Measurements from ENCODE around the gene OR2T12.
"Not testable (repeated sequence)": the region's sequence is repeated elsewhere in the genome, so short reads cannot be mapped to it uniquely, and the experiment has no call there.

OR2T12 gene

GRCh38 chr1:248303324-248303723 lies at the start of gene OR2T12:
TSS of gene OR2T12 (minus strand) at chr1:248303424. CDS start at chr1:248295578, 7,846 bp downstream.
- DNase-seq = no peak

GRCh38 chr1:248348475-248348874 lies 45.3 kb upstream of the OR2T12 start, which contains the start of gene OR14C36:
TSS of gene OR14C36 (plus strand) at chr1:248348775. CDS start at chr1:248348775, 0 bp downstream.
- no peak for DNase-seq

GRCh38 chr1:248343451-248343850 lies 40.2 kb upstream of the OR2T12 start:
- no peak for DNase-seq

GRCh38 chr1:248324468-248324867 lies 21.2 kb upstream of the OR2T12 start, which contains the start of gene OR2M7:
TSS of gene OR2M7 (minus strand) at chr1:248324568. CDS start at chr1:248324568, 0 bp downstream.
- DNase-seq = no peak

- no peak for DNase-seq
These were observed 13.6 kb upstream of the OR2T12 start for GRCh38 chr1:248316796-248317195.

GRCh38 chr1:248306740-248307139 lies 3.5 kb upstream of the OR2T12 start:
- DNase-seq = not testable (repeated sequence)

- DNase-seq = no peak
These were observed 2.9 kb upstream of the OR2T12 start for GRCh38 chr1:248306103-248306502.

- not testable (repeated sequence) for DNase-seq
These were observed 2.4 kb upstream of the OR2T12 start for GRCh38 chr1:248305672-248306071.

- DNase-seq = no peak
These were observed 14.8 kb downstream of the OR2T12 start for GRCh38 chr1:248288391-248288790.

- no peak for DNase-seq
These were observed 25.3 kb downstream of the OR2T12 start, which contains the start of gene OR2T33 for GRCh38 chr1:248277876-248278275. TSS of gene OR2T33 (minus strand) at chr1:248277976. CDS start at chr1:248273814, 4,162 bp downstream.

GRCh38 chr1:248273225-248273624 lies 30.0 kb downstream of the OR2T12 start:
- DNase-seq = not testable (repeated sequence)

- DNase-seq = no peak
These were observed 35.0 kb downstream of the OR2T12 start for GRCh38 chr1:248268178-248268577.

GRCh38 chr1:248259309-248259708 lies 43.9 kb downstream of the OR2T12 start:
- DNase-seq = not testable (repeated sequence)

GRCh38 chr1:248243204-248243603 lies 60.0 kb downstream of the OR2T12 start:
- DNase-seq = peak; percentile 37
